Embryonic facial prominence (tissue), 1 donor: ENCODE data around the gene FLAD1.

Experiments used
- DNase-seq: peaks from one replicate; pipeline ENCODE4 v3.0.0-alpha.2; 2016; ENCODE audit errors: extremely low spot score

The FLAD1 gene

DNA sequence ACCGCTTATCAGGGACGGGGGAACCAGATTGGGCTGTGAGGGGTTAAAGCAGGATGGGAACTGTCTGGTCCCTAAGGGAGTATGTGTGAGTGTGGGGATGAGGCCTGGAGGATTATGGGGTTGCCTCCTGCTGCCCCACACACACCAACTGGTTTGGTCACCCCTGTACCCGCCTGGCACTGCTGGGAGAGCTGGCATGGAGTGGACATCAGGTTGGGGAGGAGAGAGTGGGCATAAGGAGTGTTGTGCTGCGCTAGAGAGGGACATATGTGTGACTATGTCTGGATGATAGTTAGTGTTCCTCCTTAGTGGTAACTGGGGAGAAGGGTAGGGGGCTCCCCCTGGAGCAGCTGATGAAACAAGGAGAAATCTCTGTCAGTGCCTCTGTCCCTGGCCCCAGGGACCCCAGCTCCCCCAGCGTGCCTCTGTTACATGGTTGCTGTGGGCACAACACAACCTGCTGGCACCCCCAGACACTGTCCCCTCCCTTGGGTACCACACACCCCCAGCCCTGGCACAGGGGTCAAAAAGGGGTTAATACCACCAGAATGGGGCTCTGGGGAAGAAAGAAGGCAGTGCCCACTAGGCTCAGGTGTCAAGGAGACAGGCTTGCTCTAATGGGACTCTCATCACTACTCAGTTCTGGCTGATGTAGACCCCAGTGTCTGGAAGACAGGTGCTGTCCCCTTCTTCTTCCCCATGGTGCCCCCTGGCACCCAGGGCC, 21.4 kb downstream of the FLAD1 start:
- no peak for DNase-seq

DNA sequence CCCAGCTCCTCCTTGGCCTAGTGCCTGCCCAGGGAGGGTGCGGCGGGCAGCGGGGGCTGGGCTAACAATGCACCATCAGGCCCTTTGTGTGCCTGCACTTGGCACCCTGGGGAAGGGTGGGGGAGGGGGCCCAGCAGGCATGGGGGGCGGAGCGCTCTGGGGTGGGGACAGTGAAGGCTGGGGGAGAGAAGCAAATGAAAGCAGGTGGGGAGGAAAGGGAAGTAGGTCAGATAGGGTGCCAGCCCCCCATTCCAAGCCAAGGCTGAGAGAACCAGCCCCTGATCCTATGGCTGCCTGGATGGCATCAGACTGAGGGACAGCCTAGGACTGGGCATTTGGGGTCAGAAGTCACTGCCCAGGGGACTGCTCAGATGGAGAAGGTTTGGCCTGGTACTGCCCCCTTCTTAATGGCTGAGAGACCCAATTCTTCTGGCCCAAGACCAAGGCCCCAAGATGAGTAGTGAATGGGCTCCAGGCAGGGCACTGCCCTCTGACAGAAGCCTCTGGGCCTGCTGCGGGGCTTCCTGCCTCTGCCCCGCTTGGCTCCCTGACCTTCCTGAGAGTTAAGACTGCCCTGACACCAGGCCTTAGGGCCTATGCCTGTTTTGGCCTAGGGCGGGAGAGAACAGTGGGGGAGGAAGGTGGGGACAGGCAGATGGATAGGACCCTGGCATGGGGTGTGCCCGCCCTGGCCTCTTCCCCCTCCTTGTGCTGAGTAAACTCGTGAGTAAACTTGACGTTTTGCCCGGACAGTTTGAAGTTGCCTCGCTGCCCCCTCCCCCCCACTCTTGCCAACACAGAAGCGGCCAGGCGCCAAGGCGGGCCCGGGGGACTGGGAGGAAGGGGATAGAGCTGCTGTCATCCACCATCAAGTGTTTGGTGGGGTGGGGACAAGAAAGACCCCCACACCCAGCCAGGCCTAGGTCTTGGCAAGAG, 22.2 kb downstream of the FLAD1 start:
- no peak for DNase-seq

DNA sequence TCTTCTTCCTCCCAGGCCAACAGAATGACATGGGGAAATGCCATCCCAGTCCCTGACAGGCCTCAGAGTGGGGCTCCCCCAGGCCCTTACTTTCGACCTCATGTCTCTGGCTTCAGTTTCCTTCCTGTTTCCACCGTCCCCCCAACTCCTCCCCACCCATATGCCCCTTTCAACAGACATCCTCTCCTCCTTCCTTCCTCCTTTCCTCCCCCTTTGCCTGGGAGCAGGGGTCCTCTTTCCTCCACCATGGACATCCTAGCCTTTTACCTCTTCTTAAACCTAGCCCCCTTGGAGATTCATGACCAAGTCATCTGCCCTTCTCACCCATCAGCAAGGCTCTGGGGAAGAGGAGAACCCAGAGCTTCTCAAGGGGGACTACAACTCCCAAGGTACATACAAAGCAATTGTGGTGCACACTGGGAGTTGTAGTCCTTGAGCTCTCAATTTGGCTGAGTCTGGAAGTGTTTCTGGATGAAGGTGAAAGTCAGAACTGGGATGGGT, 23.5 kb downstream of the FLAD1 start:
- DNase-seq = no peak

DNA sequence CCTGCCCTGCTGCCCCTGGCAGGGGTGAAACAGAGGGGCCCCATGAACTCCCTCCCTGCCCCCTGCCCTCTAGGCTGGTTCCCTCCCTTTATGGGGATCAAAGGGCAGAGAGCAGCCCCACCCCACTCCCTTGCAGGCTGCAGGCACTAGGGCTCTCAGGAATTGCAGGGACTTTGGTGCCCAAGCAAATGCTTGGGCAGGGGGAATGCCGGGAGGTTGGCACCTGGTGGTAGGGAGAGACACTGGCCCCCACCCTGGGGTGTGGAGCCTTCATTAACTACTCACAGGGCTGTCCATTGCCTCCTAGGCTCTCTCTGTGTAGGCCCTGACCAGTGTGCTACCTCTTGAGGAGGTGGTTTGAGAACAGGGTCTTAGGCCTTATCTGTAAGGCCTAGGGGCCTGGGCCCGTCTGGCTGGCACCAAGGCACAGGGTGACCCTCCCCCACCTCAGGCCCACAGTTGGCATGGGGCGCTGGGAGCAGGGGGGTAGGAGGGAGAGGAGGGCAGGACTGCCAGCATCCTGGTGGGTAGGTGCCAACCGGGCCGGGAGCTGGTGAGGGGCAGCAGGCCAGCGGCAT, 24.2 kb downstream of the FLAD1 start:
- DNase-seq = no peak

DNA sequence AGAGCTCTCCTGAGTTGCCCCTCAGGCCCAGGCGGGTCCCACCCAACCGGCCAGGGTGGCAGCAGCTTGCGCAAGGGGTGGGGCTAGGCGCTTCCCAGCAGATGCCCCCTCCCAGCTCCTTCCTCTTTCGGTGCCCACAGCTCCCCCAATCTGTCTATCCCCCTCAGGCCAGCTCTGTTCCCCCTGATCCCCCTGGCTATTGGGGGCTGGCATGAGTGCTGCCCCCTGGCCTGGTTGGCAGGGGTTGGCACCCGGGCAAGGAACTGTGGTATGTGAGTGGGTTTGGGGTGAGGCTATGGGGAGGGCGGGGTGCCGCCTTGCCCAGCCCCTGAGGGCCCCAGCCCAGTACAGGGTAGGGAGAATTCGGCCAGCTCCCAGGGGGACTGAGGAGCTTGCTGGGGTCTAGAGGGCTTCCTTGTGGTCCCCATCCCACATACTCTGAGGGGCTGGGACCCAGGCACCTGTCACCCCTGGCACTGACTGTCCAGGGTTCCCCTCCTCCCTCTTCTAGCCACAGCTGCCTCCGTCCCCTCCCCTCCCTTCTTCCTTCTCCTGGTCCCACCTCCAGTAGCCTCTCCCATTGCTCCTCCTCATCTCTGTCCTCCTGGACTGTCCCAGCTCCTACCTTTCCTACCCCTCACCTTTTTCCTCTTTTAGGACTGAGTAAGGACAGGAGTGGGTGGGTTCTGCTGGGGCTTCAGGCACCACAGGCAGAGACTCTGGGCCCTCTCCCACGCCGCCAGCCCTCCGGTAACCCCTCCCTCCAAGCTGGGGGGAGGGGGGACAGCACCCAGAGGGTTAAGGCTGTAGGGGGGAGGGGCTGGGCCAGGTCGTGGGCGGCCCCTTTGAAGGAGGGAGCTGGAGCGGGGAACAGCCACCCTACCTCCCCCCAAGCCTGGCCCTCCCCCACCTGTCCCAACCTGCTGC, 25.1 kb downstream of the FLAD1 start:
- DNase-seq = no peak

DNA sequence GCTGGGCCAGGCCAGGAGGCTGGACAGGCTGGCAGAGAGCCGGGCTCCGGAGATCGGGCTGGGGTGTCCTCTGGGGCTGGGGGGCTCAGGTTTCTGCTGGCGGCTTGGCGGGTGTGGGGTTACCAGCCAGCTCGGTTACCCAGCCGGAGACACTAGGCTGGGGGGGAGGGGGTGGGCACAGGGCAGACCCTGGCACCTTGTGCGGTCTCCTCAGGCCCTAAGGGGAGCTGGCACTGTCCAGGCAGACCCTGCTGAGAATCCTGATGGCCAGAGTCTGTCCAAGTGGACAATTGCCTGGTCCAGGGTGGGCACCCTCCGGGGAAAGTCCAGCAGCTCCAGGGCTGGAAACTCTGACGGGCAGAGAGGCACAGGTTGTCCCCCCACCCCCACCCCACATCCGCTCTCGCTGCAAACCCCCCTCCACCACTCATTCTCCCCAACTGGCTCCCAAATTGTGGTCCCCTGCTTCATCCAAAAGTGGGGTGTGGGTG, 26.1 kb downstream of the FLAD1 start:
- DNase-seq = no peak

DNA sequence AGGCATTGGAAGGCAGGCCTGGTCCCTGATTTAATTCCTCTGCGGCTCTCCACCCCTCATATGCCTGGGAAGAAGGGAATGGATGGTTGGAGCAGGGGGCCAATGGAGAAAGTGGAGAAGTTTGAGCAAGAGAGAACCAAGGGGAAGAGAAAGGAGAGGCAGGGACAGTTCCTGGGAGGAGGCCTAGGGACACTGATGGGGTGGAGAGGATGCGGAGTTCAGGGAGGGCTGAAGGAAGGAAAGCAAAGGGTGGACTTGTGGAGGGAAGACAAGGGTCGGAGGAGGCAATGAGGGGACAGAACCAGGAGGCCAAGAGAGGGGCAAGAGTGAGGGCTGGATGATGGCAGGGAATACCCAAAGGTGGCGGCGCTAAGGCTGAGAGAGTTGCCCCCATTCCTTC, 26.6 kb downstream of the FLAD1 start:
- DNase-seq = no peak

DNA sequence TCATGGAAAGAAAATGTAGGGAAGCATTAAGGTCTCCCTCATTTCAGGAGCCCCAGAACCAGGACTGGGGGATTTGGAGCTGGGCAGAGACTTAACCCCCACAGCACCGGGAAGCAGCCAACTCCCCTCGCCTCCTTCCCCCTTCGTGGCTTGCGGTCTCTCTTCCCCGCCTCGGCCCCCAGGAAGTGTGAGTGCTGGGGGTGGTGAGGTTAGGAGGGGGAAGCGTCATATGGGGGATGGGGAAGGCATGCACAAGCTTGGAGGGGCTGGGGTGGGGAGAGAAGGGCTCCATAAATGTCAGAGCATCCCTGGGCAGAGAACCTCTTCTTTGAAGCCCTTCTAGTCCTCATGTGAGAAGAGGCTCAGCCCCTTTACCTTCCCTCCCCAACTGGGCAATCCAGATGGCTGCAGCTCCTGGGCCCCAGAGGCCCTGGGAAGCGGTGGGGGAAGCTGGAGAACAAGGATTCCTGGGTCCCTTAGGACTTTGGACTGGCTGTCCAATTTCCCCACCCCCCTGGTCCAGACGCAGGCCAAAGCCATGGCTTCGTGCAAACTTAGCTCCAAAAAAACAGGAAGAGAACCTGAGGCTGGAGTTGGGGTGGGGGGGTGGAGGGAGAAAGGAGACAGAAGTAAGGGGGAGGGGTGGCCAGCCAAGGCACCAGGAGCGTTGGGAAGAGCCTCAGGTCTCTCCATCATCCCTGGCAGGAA, 27.2 kb downstream of the FLAD1 start:
- no peak for DNase-seq

DNA sequence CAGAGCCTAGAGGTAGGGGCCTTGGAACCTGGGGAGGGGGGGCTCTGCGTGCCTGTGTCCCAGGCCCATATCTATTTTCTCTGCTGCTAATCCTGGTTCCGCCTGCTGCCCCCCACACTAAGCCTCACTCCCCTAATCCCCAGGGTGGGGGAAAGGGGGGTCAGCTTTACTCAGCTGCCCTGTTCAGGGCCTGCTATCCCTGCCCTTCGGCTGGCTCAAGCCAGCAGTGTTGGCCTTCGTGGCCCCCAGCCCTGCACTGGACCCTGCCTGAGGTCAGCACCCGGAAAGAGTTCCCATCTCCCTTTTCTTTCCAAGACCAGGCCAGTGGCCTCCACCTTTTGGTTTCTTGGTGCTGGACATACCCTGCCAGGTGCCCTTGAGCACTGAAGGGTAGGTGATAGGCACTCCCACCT, 27.9 kb downstream of the FLAD1 start:
- DNase-seq = no peak

DNA sequence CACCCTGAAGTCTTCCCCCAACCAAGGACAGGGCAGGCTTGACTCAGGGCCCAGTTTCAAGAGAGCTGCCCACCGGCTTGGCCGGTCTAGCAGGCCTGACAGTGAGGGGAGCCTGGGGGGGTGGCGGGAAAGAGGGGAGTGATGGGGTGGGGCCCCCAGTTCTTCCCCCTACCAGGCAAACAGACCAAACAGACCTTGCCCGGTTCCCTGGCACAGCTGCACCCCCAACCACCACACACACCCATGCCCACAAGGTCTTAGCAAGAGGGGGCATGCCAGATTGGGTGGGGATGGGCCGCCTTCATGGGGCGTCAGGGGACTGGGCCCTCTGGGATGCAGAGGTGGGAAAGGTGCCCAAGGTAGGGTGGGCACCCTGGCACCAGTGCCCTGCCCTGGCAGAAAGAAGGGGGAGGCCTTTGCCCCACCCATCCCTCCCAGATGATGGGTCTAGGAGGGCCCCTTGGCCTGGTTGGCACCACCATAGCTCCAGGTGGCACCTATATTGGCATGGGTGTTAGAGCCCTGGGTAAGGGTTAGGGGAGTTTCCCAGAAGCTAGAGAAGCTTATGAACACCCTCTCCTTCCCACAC, 28.4 kb downstream of the FLAD1 start:
- DNase-seq = no peak

DNA sequence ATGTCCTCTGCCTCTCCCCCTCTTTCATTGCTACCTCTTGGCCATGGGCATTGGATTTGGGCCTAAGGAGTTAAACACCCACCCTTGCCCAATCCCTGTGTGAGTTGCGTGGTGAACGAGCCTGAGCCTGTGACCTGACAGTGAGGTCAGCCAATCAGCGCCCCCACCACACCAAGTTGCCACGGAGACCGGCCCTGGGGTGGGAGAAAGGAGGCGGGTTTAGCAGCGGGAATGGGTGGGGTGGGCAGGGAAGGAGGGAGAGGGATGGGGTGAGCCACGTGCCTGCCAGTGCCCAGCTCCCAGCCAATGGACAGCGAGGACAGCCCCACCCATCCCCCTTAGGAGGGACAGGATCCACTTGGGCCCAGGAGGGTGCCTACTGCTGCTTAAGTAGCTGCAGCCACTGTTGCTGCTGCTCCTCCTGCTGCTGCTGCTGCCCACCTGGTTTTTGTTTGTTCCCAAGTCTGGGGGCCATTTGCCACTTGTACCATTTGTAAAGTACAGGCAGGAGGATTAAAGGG, 28.9 kb downstream of the FLAD1 start:
- no peak for DNase-seq

DNA sequence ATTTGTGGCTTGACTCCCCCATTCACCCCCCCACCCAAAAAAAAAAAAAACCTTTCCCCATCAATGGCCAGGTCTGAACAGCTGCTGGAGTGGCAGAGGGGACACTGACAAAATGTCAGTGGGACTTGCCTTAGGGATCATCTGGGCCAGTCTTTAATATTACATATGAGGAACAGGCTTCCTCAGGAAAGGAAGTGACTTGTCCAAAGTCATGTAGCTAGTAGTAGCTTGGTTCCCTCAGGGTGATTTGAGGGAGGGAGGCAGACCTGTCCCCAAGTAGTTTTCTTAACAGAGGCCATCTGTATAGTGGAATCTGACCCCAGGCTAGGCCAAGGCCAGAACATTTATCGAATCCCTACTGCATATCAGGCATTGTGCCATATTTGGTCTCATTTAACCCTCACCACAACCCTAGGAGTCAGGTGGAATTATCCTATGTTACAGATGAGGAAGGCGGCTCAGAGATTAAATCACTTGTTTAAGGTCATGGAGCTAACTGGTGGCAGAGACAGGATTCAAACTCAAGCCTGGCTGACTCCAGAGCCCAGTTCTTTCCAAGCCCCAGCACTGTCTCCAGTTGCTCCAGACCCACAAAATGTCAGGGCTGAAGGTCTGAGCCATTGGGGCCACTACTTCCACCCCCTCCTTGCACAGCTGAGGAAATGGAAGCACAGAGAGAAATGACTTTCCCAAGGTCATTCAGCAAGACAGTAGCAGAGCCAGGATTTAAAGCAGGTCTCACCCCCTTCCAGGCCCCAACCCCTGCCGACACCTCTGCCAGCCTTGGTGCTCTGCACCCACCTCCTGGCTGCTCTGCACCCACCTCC, 29.8 kb downstream of the FLAD1 start:
- DNase-seq = no peak

DNA sequence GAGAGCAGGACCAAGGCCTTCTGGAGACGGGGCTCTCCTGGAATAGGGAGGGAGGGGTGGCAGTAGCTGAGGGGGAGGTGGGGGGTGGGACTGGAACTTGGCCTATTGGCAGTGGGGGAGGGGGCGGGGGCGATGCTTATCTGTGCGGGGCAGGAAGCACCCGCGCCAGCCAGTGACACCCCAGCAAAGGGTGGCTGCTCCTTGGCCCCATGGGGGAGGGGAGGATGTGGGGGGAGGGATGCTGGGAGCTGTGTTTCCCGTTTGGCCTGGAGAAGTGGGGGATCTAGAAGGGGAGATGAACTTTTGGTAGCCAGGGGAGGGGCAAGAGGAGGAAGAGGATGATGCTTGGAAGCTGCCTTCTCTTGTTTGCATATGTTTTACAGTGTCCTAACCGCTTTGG, 30.5 kb downstream of the FLAD1 start:
- no peak for DNase-seq

DNA sequence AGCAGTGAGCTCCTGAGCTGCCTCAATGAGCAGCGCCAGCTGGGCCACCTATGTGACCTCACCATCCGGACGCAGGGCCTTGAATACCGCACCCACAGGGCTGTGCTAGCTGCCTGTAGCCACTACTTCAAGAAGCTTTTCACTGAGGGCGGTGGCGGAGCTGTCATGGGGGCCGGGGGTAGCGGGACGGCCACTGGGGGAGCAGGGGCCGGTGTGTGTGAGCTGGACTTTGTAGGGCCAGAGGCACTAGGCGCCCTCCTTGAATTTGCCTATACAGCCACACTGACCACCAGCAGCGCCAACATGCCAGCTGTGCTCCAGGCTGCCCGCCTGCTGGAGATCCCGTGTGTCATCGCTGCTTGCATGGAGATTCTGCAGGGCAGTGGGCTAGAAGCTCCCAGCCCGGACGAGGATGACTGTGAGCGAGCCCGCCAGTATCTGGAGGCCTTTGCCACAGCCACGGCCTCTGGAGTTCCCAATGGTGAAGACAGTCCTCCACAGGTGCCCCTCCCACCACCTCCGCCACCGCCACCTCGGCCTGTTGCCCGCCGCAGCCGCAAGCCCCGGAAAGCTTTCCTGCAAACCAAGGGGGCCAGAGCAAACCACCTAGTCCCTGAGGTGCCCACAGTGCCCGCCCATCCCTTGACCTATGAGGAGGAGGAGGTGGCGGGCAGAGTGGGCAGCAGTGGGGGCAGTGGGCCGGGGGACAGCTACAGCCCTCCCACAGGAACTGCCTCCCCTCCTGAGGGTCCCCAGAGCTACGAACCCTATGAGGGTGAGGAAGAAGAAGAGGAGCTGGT, 31.8 kb downstream of the FLAD1 start:
- DNase-seq = no peak

DNA sequence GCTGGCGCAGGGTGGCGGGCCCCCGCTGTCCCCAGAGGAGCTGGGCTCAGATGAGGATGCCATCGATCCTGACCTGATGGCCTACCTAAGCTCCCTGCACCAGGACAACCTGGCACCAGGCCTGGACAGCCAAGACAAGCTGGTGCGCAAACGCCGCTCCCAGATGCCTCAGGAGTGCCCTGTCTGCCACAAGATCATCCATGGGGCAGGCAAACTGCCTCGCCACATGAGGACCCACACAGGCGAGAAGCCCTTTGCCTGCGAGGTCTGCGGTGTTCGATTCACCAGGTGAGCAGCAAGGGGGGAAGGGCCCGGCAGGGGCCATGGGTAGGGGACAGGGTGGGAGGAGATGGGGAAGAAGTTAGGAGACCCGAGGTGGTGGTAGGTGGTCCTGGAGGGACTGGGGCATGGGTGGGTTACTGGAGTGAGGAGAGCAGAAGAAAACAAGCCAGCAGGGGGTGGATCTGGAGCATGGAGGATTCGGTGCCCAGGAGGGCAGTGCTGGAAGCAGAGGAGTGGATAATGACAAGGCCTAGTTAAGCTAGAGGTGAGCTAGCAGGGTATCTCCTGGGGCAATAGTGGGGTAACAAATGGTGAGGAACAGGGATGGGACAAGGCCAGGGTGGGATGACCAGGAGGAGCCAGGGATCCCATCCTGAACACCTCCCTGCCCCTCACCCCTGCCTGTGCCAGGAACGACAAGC, 32.5 kb downstream of the FLAD1 start:
- no peak for DNase-seq

DNA sequence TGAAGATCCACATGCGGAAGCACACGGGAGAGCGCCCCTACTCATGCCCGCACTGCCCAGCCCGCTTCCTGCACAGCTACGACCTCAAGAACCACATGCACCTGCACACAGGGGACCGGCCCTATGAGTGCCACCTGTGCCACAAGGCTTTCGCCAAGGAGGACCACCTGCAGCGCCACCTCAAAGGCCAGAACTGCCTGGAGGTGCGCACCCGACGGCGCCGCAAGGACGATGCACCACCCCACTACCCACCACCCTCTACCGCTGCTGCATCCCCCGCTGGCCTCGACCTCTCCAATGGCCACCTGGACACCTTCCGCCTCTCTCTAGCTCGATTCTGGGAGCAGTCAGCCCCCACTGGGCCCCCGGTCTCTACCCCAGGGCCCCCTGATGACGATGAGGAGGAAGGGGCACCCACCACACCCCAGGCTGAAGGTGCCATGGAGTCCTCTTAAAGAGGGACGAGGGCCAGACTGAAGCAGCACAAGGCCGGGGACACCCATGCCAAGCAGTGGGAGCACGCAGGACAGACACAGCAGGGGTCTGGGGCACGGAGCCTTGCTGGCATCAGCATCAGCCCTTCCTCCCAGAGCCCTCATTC, 33.2 kb downstream of the FLAD1 start:
- no peak for DNase-seq
